CD4-positive, alpha-beta T cell treated with Interleukin-2 at 100 ng/mL for 4 hours (primary cell): ENCODE measurements around the gene REM2.
"Not testable (repeated sequence)": the region's sequence is repeated elsewhere in the genome, so short reads cannot be mapped to it uniquely, and the experiment has no call there.

Experiments used
- DNase-seq: peaks from one replicate; pipeline ENCODE4 v3.0.0-alpha.2; 2020; ENCODE audit warnings: low spot score

The REM2 gene

GRCh38 chr14:22898302-22899090, 15.5 kb downstream of the REM2 start:
- no peak for DNase-seq

- peak; percentile 76 for DNase-seq
Measured at GRCh38 chr14:22900081-22900799, 17.2 kb downstream of the REM2 start.

GRCh38 chr14:22901799-22902198, 18.8 kb downstream of the REM2 start:
- DNase-seq: no peak

- no peak for DNase-seq
Measured at GRCh38 chr14:22903742-22904087, 20.7 kb downstream of the REM2 start.

GRCh38 chr14:22905627-22906026, 22.6 kb downstream of the REM2 start:
- DNase-seq: no peak

GRCh38 chr14:22906073-22906472, 23.1 kb downstream of the REM2 start:
- no peak for DNase-seq

- DNase-seq: no peak
Measured at GRCh38 chr14:22907429-22907828, 24.4 kb downstream of the REM2 start.

- DNase-seq: no peak
Measured at GRCh38 chr14:22908601-22909000, 25.6 kb downstream of the REM2 start.

GRCh38 chr14:22910916-22911315, 27.9 kb downstream of the REM2 start:
- DNase-seq: no peak

GRCh38 chr14:22914836-22915235, 31.8 kb downstream of the REM2 start:
- DNase-seq: not testable (repeated sequence)

GRCh38 chr14:22915886-22916521, 33.0 kb downstream of the REM2 start:
- no peak for DNase-seq

GRCh38 chr14:22918804-22919600, 36.0 kb downstream of the REM2 start, which contains the start of gene RBM23:
RBM23 (minus strand) TSS chr14:22919149.
- DNase-seq: peak; percentile 100

- DNase-seq: no peak
Measured at GRCh38 chr14:22919601-22919921, 36.5 kb downstream of the REM2 start.

GRCh38 chr14:22920697-22921096, 37.7 kb downstream of the REM2 start:
- DNase-seq: no peak

GRCh38 chr14:22922294-22922693, 39.3 kb downstream of the REM2 start:
- DNase-seq: no peak

- DNase-seq: no peak
Measured at GRCh38 chr14:22923746-22924145, 40.7 kb downstream of the REM2 start.

- DNase-seq: no peak
Measured at GRCh38 chr14:22925513-22925912, 42.5 kb downstream of the REM2 start.

- no peak for DNase-seq
Measured at GRCh38 chr14:22926316-22926715, 43.3 kb downstream of the REM2 start.

- no peak for DNase-seq
Measured at GRCh38 chr14:22928237-22929103, 45.4 kb downstream of the REM2 start.

- peak; percentile 99 for DNase-seq
Measured at GRCh38 chr14:22929104-22929960, 46.3 kb downstream of the REM2 start, which contains the start of gene PRMT5. PRMT5 (minus strand) TSS chr14:22929376; CDS start chr14:22929361, 15 bp downstream.
